Activated CD8-positive, alpha-beta memory T cell treated with anti-CD3 and anti-CD28 coated beads, Interleukin-2, amount 50 U/mL, for 1 hour (primary cell): ENCODE measurements around the gene CD55.
A peak's percentile ranks its signal among the peaks of the same experiment; 100 is the strongest.

Experiments
- DNase-seq: peaks from one replicate; pipeline ENCODE4 v3.0.0-alpha.2; 2020; ENCODE audit errors: extremely low read depth

Gene CD55

DNA sequence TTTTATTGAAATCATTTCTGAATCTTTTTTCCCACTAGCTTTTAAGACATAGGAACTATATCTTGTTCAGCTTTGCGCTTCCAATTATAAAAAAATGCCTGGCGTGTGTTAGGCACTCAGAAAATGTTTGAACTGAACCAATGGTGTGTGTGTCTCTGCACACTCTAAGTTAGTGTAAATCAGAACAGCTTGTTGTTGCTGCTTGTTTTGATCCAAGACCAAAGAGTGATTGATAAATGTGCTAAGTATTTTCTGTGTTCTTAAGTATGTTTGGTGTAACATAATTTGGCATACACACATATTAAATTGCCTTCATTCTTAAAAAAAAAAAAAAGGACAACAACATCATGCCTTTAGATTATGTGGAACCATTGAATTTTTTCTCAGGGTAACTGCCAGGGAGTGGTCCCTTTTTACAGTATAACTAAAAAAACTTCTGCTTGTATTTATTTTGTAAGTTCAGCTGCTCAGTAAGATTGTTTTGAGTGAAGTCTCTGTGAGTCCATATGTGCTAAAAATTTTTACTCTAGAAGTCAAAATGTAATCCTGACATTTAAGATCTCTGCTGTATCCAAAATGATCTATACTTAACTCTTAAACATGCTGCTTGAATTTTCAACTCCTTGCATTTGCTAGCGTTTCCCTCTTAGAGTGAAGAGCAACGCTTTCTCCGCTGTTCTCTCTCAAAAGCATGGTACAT is 8.7 kb downstream of the CD55 start:
- no peak for DNase-seq

GRCh38 chr1:207331354-207332313 is 10.2 kb downstream of the CD55 start:
- DNase-seq, result no peak

DNA sequence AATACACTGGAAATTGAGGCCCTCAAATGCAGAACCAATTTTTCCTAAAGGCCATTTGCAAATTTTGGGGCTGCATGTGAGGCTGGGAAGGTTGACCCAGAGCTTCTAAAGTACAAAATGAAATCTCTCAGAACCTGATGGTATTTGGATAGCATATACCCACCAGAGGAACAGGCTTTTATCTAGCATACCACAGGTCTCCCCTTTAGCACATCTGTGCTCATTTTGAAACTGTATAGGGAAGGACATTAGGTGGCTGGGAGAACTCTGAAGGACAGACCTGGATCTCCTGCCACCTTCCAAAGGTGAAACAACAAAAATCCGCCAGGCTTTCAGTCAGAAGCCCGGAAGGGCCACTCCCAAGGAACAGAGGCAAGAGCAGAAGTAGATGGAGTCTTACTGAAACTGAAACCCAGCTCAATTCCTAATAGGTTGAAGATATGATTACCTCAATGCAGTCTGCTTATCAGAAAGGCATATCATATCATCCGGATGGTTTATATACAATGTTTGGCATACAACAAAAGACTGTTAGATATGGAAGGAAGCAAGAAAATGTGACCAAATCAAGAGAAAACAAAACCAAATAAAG is 11.6 kb downstream of the CD55 start:
- no peak for DNase-seq

DNA sequence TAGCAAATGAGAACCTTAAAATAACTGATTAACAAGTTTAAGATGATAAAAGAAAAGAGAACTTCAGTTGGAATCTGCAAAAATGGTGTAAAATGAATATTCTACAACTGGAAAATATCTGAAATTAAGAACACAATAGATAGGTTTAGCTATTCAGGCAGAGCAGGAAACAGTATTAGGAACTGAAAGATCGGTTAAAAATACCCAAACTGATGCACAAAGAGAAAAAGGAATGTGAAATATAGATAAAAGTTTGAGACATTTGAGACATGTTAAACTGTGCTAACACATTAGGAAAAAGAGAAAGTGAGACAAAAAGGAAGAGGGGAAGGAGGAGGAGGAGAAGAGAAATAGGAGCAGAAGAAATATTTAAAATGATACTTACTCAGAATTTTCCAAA is 12.1 kb downstream of the CD55 start:
- no peak for DNase-seq

DNA sequence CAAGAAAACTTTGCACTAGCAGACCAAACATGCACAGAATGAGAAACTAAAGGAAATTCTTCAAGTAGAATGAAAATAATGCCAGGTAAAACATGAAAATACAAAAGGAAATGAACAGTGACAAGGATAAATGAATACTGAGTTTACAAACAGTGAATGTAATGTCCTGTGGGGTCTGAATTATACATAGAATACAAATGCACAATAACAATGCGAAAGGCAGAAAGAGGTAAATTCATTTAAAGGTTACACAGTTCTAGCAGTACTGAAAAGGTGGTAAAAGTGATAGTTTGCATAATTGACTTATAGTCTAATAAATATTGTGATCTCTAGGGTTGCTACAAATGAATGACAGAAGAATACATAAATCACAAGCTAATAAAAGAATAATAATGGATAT is 12.9 kb downstream of the CD55 start:
- DNase-seq, result no peak

DNA sequence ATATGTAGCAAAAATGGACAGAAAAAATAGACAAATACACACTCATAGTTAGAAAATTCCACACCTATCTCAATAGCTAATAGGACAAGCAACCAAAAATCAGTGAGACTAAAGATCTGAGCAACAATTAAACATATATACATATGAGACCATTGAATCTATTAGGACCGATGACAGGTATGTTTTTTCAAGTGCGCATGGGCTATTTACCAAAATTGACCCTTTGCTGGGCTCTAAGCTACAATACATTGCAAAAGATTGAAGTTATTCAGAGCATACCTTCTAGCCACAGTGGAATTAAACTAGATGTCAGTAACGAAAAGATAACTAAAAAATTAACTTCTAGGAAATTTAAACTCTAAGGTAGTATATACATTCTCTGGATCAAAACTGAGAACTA is 13.7 kb downstream of the CD55 start:
- DNase-seq, result no peak

DNA sequence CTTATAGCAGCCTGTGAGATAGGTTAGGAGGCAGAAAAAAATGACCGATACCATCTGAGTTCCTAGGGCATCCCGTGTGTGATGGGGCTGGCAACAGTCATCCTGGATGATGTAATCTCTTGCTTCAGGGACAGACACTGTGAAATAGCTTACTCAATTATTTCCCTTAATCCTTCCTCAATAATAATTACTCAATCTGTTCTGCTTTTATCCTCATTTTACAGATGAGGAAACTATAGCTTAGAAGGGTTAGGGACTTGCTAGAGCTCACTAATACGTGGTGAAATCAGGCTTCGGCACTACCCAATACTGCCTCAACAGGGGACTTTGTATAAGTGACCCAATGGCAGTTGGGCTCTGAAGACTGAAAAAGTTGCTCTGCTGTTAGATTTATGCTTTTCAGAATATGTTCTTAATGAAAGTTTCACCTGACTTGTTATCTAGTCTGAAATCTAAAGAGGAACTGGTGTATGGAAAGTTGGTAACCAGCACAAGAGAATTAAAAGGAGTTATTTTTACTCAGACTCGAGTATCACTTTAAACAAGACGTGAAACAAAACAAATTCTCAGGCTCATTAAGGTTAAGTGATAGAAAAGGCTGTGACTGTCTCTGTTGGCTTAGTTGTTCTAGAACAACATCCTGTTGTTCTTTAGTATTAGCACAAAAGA is 14.4 kb downstream of the CD55 start:
- DNase-seq, result no peak

DNA sequence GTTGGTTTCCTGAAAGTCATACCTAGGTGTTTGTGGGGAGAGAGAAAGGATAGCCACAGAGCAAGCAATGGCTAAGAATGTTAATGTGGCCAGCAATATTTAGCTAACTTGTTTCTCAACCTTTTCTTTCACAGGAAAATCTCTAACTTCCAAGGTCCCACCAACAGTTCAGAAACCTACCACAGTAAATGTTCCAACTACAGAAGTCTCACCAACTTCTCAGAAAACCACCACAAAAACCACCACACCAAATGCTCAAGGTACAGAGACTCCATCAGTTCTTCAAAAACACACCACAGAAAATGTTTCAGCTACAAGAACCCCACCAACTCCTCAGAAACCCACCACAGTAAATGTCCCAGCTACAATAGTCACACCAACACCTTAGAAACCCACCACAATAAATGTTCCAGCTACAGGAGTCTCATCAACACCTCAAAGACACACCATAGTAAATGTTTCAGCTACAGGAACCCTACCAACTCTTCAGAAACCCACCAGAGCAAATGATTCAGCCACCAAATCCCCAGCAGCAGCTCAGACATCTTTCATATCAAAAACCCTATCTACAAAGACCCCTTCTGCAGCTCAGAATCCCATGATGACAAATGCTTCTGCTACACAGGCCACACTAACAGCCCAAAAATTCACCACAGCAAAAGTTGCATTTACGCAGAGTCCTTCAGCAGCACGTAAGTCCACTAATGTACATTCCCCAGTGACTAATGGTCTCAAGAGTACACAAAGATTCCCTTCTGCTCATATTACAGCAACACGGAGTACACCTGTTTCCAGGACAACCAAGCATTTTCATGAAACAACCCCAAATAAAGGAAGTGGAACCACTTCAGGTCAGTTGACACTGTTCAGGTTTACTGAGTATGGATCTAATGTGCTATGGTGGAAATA is 15.3 kb downstream of the CD55 start:
- DNase-seq, result peak; percentile 40

DNA sequence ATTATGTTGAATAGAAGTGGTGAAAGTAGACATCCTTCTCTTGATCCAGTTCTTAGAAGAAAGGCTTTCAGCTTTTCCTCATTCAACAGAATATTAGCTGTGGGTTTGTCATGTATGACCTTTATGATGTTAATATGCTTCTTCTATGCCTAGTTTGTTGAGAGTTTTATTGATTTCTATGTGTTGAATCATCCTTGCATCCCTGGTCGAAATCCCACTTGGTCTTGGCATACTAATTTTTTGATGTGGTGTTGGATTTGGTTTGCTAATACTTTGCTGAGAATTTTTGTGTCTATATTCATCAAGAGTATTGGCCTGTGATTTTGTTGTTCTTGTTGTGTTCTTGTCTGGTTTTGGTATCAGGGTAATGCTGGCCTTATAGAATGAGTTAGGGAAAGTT is 20.9 kb downstream of the CD55 start:
- no peak for DNase-seq

DNA sequence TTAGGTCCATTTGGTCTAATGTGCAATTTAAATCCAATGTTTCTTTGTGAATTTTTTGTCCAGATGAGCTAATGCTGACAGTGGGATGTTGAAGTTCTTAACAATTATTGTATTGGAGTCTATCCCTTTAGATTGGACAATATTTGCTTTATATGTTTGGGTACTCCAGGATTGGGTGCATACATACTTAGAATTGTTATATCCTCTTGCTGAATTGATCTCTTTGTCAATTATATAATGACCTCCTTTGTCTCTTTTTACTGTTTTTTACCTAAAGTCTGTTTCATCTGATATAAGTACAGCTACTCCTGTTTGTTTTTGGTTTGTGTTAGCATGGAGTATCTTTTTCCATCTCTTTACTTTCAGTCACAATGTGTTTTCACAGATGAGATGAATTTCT is 22.2 kb downstream of the CD55 start:
- no peak for DNase-seq

DNA sequence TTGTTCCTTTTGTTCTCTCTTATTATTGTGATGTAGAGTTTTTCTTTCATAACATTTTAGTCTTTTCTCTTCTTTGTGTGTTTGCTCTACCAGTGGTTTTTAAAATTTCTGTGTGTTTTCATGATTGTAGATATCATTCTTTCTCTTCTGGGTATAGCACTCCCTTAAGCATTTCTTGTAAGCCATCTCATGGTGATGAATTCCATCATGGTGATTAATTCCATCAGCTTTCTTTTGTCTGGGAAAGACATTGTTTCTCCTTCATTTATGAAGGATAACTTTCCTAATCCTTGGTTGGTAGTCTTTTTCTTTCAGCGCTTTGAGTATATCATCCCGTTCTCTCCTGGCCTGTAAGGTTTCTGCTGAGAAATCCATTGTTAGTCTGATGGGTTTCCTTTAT is 22.7 kb downstream of the CD55 start:
- no peak for DNase-seq

DNA sequence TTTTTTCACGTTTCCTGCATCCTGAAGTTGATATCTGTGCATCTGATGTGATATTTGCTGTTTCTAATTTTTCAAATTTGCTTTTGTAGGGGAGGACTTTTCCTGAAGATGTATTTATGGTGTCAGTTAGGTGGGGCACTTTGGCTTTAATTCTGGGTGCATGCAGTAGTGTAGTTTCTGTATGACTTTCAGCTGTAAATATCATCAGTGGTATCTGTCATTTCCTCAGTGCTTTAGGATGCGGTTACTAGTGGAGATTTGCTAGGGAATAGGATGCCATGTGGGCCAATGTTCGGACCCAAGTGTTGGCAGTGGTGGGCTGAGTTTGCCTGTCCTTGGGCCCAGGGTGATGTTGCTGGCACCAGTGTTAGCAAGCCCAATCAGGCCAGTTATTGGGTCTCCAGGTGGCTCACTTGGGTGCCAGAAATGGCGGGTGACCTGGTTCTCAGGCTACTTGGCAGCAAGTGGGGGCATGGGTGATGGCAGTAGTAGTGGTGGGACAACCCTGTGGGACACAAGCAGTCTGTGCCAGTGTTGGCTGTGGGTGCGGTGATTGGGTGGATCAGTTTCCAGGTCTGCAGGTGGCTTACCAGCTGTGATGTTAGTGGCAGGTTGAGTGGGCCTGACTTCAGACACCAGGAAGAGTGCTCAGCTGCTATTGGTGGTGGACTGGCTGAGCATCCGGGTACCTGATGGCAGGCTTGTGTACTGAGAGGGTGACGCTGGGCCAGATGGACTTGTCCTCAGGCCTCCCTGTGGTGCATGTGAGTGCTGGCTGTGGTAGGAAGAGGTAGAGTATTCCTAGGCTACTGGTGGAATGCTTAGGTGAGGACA is 24.4 kb downstream of the CD55 start:
- DNase-seq, result no peak

- DNase-seq, result no peak
Observed at GRCh38 chr1:207346513-207346912, 25.0 kb downstream of the CD55 start.

DNA sequence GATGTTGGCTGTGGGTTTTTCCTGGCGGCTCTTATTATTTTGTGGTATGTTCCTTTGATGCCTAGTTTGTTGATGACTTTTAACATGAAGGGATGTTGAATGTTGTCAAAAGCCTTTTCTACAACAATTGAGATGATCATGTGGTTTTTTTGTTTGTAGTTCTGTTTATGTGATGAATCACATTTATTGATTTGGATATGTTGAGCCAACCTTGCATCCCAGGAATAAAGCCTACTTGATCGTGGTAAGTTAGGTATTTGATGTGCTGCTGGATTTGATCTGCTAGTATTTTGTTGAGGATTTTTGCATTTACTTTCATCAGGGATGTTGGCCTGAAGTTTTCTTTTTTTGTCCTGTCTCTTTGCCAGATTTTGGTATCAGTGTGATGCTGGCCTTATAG is 28.5 kb downstream of the CD55 start:
- no peak for DNase-seq

- DNase-seq, result no peak
Observed at GRCh38 chr1:207352554-207352953, 31.1 kb downstream of the CD55 start.

DNA sequence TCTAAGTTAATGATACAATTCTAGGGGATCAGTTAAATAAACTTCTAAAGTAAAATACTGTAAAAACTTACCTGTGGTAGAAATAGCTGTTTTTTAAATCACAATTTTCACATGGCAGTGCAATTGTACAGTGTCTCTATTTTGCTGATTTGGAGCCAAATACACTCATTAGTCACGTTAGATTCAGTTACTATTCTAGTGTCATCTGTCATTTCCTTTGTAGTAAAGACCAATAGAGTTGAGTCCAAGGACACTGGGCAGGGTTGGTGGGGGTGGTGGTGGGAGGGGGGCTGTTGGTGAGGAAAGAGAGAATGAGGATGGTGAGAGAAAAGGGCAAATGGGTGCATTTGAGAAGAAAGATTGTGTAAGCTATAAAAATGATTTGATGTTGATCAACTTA is 33.6 kb downstream of the CD55 start:
- DNase-seq, result no peak

DNA sequence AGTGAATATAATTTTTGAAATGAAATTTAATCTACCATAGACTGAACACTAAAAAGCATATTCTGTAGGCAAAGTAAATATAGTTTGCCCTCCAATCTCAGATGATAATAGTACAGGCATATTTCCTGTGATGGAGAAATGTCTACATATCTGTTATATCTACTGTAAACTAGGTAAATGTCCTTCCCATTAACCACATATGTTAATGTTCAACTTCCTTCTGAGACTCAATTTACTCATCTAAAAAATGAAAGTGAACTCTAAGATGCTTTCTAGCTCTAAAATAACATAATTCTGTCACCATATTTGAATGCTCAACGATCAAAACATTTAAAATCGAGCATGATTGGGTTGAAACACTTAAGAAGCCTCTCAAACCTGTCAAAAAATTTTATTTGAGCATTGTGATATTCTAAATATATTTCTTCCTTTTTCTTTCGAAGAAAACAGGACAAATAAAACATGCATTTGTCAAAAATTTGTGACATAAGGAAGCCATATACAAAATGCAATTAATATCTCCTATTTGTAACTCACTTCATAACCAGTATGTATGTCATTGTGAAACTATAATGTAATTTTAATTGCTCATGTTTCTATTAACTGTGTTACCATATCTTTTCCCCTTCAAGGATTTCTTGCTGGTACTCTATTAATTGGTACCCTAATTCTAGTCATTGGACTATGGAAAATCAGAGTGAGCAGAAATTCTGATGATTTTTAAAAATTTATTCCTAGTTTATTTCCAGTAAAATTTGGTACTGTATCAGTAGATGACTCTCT is 34.2 kb downstream of the CD55 start:
- DNase-seq, result no peak

DNA sequence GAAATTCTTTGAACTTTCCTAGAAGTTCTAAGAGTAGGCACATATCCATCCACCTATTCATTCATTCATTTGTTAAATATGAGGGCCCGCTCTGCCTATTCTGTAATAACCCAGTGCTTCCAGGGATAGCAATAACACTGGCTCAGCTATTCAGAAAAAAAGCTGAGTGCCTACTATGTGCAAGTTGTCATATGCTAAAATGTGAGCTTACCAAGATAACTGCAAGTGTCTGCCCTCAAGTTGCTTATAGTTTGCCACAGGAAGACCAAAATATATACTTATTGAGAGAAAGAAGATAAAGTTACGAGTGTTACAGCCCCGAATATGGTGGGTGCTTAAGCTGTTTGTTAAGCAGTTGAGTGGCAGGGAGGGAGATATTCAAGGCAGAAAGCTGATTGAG is 39.6 kb downstream of the CD55 start:
- no peak for DNase-seq

DNA sequence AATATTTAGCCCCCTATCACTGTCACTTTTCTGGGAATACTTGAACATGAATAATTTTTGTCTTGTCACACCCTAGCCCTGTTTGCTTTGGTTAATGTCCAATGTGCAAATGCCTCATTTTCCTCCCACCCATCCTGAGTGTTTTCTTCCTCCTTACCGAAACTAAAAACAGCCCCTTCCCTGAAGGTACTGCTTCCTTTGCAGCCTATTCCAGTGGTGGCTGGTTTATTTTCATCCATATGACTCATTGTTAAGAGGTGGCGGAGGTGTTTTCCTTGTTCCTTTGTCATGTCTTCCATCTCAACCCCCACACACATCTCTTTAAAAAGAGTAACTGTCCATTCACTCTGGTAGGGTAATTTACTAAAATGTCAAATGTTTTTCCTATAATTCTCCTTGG is 40.4 kb downstream of the CD55 start:
- no peak for DNase-seq
